HepG2 (cell line): ENCODE results near the gene STK10. TPM values are rescaled to one million over a fixed set of nuclear protein-coding genes. Genes with fewer than 3 reads are reported as not detected.

Source experiments
- ATAC-seq: fragments of 200-7000 bp; cut with Tn5 transposase; 3 replicates; pipeline ENCODE4 v1.9.1; 2020; ENCODE audit warnings: mild to moderate bottlenecking, moderate library complexity
- BruUV-seq: library from RNA; stranded (reverse); fragments of 400-500 nt; replicated peaks from 2 replicates; lab custom pipeline; 2021; lab: Mats Ljungman, UMichigan
- CTCF ChIA-PET: fragments of 300-600 bp; formaldehyde crosslinking; extraction: SDS; loops from one replicate; lab custom pipeline; 2021; ENCODE audit warnings: low total read pairs, inconsistent platforms, low intra/inter-chr PET ratio; lab: Yijun Ruan, JAX
- POLR2A ChIA-PET: fragments of 350-600 bp; sonication (Branson Sonifier 250); formaldehyde crosslinking; loops from one replicate; lab custom pipeline; 2020; ENCODE audit warnings: antibody characterized with exemption, inconsistent platforms; lab: Yijun Ruan, JAX
- DNase-seq: peaks from one replicate; pipeline ENCODE4 v3.0.0-alpha.2; 2015; ENCODE audit warnings: low spot score
- FAIRE-seq: peaks from 3 replicates; lab custom pipeline; 2011; peaks lifted over from hg19 to GRCh38; lab: Jason Lieb, UNC
- H2AFZ ChIP-seq: one replicate; pipeline ENCODE4 v1.6.1; 2011; ENCODE audit warnings: low read length, inconsistent platforms
- H3K27ac ChIP-seq: fragments of 300-600 bp; 3 replicates; pipeline ENCODE4 v1.8.0; 2011; ENCODE audit warnings: mixed run types, mild to moderate bottlenecking, mixed read lengths, low read length, inconsistent platforms; ENCODE audit not compliant: insufficient read depth; ENCODE audit errors: extremely low read length
- H3K27me3 ChIP-seq, 2 experiments: fragments of 200-600 bp in 1 of 2; 2 replicates in 1 of 2; 3 replicates in 1 of 2; pipeline versions ENCODE4 v1.6.0 to v1.8.0; 2011; ENCODE audit warnings: low read length in 2 of 2, mild to moderate bottlenecking in 2 of 2, moderate library complexity in 2 of 2, inconsistent platforms in 1 of 2; ENCODE audit not compliant: insufficient read depth in 2 of 2, control insufficient read depth in 1 of 2
- H3K36me3 ChIP-seq, 2 experiments: fragments of 200-600 bp in 1 of 2; replicated peaks in 1 of 2; 2 replicates in 1 of 2; 3 replicates in 1 of 2; pipeline versions ENCODE4 v1.5.1 to v1.8.0; 2011; ENCODE audit warnings: low read length in 2 of 2, inconsistent platforms in 1 of 2; ENCODE audit not compliant: insufficient read depth in 2 of 2, control insufficient read depth in 1 of 2
- H3K4me1 ChIP-seq: 2 replicates; pipeline ENCODE4 v1.5.1; 2012; ENCODE audit warnings: low read length, inconsistent platforms; ENCODE audit not compliant: insufficient read depth
- H3K4me2 ChIP-seq: 2 replicates; pipeline ENCODE4 v1.6.0; 2011; ENCODE audit warnings: low read depth, low read length, inconsistent platforms
- H3K4me3 ChIP-seq, 3 experiments: fragments of 200-600 bp in 1 of 3; sonication (generic), shearing (Covaris generic) in 1 of 3; replicated peaks in 1 of 3; 2 replicates each; pipeline ENCODE4 v1.5.1; 2011 to 2016; ENCODE audit warnings: low read length in 3 of 3, inconsistent platforms in 2 of 3, low read depth in 2 of 3, mild to moderate bottlenecking in 2 of 3, control low read depth in 1 of 3, mixed read lengths in 1 of 3; ENCODE audit not compliant: insufficient read depth in 1 of 3
- H3K79me2 ChIP-seq: one replicate; pipeline ENCODE4 v1.6.1; 2011; ENCODE audit warnings: low read length, inconsistent platforms; ENCODE audit not compliant: insufficient read depth
- H3K9ac ChIP-seq: 2 replicates; pipeline ENCODE4 v1.6.0; 2011; ENCODE audit warnings: mild to moderate bottlenecking, low read depth, low read length, inconsistent platforms; ENCODE audit not compliant: insufficient read depth
- H3K9me3 ChIP-seq: 2 replicates; pipeline ENCODE4 v1.5.1; 2012; ENCODE audit warnings: mild to moderate bottlenecking, low read length
- H4K20me1 ChIP-seq: 2 replicates; pipeline ENCODE4 v1.6.0; 2011; ENCODE audit warnings: inconsistent platforms, mild to moderate bottlenecking, low read length, moderate library complexity; ENCODE audit not compliant: insufficient read depth
- ATF1 ChIP-seq: IDR thresholded peaks from 2 replicates; pipeline ENCODE4 v1.6.1; 2016; ENCODE audit warnings: mild to moderate bottlenecking, control low read depth
- ATF5 ChIP-seq: sonication (generic); formaldehyde crosslinking; IDR thresholded peaks from 2 replicates; pipeline ENCODE4 v1.4.0; 2020; ENCODE audit warnings: mild to moderate bottlenecking, low read depth, missing genetic modification reagents
- CENPX ChIP-seq: sonication (generic); formaldehyde crosslinking; IDR thresholded peaks from 2 replicates; pipeline ENCODE4 v1.9.0; 2021; ENCODE audit warnings: mild to moderate bottlenecking, missing genetic modification reagents, moderate library complexity
- DPF2 ChIP-seq: sonication (generic); formaldehyde crosslinking; IDR thresholded peaks from 2 replicates; pipeline ENCODE4 v1.4.0; 2020; ENCODE audit warnings: mild to moderate bottlenecking, low read depth, missing genetic modification reagents, borderline replicate concordance
- DRAP1 ChIP-seq: IDR thresholded peaks from 2 replicates; pipeline ENCODE4 v1.6.1; 2016; ENCODE audit warnings: missing genetic modification reagents, missing compliant biosample characterization
- MXD4 ChIP-seq: IDR thresholded peaks from 2 replicates; pipeline ENCODE4 v1.6.1; 2016; ENCODE audit warnings: mild to moderate bottlenecking, missing biosample characterization, missing genetic modification reagents
- NKX3-1 ChIP-seq: sonication (generic); formaldehyde crosslinking; IDR thresholded peaks from 2 replicates; pipeline ENCODE4 v1.5.0; 2020; ENCODE audit warnings: missing genetic modification reagents
- SMAD1 ChIP-seq: sonication (generic); formaldehyde crosslinking; IDR thresholded peaks from 2 replicates; pipeline ENCODE4 v1.4.0; 2020; ENCODE audit warnings: missing genetic modification reagents, low read depth, mild to moderate bottlenecking, borderline replicate concordance
- ZBTB37 ChIP-seq: sonication (generic); formaldehyde crosslinking; IDR thresholded peaks from 2 replicates; pipeline ENCODE4 v1.4.0; 2020; ENCODE audit warnings: mild to moderate bottlenecking, missing genetic modification reagents
- ZMYM3 ChIP-seq: sonication (generic); formaldehyde crosslinking; IDR thresholded peaks from 2 replicates; pipeline ENCODE4 v1.5.1; 2020; ENCODE audit warnings: mild to moderate bottlenecking, missing genetic modification reagents
- ZNF101 ChIP-seq: sonication (generic); formaldehyde crosslinking; IDR thresholded peaks from 2 replicates; pipeline ENCODE4 v1.4.0; 2020; ENCODE audit warnings: mild to moderate bottlenecking, low read depth, missing genetic modification reagents, borderline replicate concordance
- ZNF12 ChIP-seq: sonication (generic); formaldehyde crosslinking; IDR thresholded peaks from 2 replicates; pipeline ENCODE4 v1.5.0; 2020; ENCODE audit warnings: missing genetic modification reagents
- ZNF180 ChIP-seq: sonication (generic); formaldehyde crosslinking; IDR thresholded peaks from 2 replicates; pipeline ENCODE4 v1.4.0; 2020; ENCODE audit warnings: low read depth, missing genetic modification reagents, borderline replicate concordance
- ZNF468 ChIP-seq: sonication (generic); formaldehyde crosslinking; IDR thresholded peaks from 2 replicates; pipeline ENCODE4 v1.8.0; 2022; ENCODE audit warnings: mild to moderate bottlenecking, moderate library complexity, missing genetic modification reagents
- ZNF549 ChIP-seq: sonication (generic); formaldehyde crosslinking; IDR thresholded peaks from 2 replicates; pipeline ENCODE4 v1.5.0; 2020; ENCODE audit warnings: missing genetic modification reagents
- ZNF780A ChIP-seq: sonication (generic); formaldehyde crosslinking; IDR thresholded peaks from 2 replicates; pipeline ENCODE4 v1.8.0; 2022; ENCODE audit warnings: mild to moderate bottlenecking, missing genetic modification reagents, moderate library complexity
- ZSCAN31 ChIP-seq: sonication (generic); formaldehyde crosslinking; IDR thresholded peaks from 2 replicates; pipeline ENCODE4 v1.5.0; 2020; ENCODE audit warnings: low read depth, mild to moderate bottlenecking, missing genetic modification reagents
- WGBS: methylation state at CpG from one replicate; pipeline ENCODE4 v1.1.6; 2017; ENCODE audit warnings: low lambda C conversion rate; 5-methylcytosine and 5-hydroxymethylcytosine counted together
- in situ Hi-C: cut with HindIII; loops from 2 replicates; pipeline ENCODE4 v1.10.0; 2017; ENCODE audit warnings: low pct_unique_long_range_greater_than_20kb; ENCODE audit not compliant: extremely low pct_ligation_motif_present
- intact Hi-C: fragments of 100-400 bp; cut with micrococcal nuclease; formaldehyde crosslinking; loops from one replicate; pipeline ENCODE4 v1.10.0; 2022; ENCODE audit not compliant: unreplicated experiment
- polyA plus RNA-seq, 8 experiments: library from polyadenylated mRNA; depleted of rRNA in 3 of 8; stranded (reverse) in 7 of 8; unstranded in 1 of 8; fragments of >200 nt; fragmentation: Illumina TruSeq in 4 of 8; extraction: Trizol in 4 of 8; gene quantifications; 2 replicates each; pipeline versions ENCODE4 v1.2.1 to v1.2.3, GENCODE V29; 2011 to 2016; ENCODE audit warnings: low read depth in 4 of 8, missing spikeins in 1 of 8, mixed read lengths in 1 of 8; ENCODE audit not compliant: insufficient read depth in 1 of 8
- total RNA-seq, 5 experiments: library from RNA; depleted of rRNA; stranded (reverse); fragments of >200 nt; fragmentation: Illumina TruSeq; extraction: Trizol; gene quantifications; 2 replicates each; pipeline ENCODE4 v1.2.3, GENCODE V29; 2016; ENCODE audit warnings: low read depth in 1 of 5
- TF ChIP-seq, protein P1 (sequence below): sonication (generic); formaldehyde crosslinking; IDR thresholded peaks from 2 replicates; pipeline ENCODE4 v1.8.1; 2022; ENCODE audit warnings: low read depth, mild to moderate bottlenecking, missing genetic modification reagents
- TF ChIP-seq, protein P2 (sequence below): sonication (generic); formaldehyde crosslinking; IDR thresholded peaks from 2 replicates; pipeline ENCODE4 v1.8.1; 2023; ENCODE audit warnings: missing genetic modification reagents, inconsistent platforms, borderline replicate concordance

The STK10 gene
- total and polyA plus RNA-seq, 2 of the 13 experiments (the other 11 are each of a cell fraction or from before 2014, with no cell fraction given), result 7.0 to 7.2 TPM

GRCh38 chr5:172213126-172213525 lies 25.1 kb upstream of the STK10 start (continued):
- TF ChIP-seq ZNF12 (CRISPR knock-in tag), result no peak
- no peak for TF ChIP-seq ATF1 (CRISPR knock-in tag)
- no peak for TF ChIP-seq ZNF180

DNA sequence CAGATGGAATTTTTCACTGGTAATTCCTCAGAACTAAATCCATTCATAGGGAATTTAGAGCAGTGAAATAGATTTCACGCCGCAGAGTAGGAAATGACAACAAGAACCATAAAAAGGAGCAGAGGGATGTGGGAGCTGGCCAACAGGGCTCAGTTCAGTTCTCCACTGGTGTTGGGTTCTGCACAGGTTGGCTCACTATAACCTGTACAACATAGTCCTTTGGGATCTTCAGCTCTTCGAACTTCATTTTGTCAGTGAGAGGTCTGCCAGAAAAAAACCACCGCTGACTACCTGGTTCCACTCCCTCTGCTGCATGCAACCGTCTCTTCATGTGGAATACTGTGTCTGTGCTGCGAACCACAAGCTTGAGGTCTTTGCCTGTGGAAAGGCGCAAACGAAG lies 23.7 kb upstream of the STK10 start:
- ATAC-seq (no peak), DNase-seq (no peak), FAIRE-seq (no peak)
- Histone ChIP-seq H3K27me3 (no peaks in the 10 kb centered on the region), H3K79me2 (peaks cover 8% of the 10 kb centered on the region), H3K36me3 (peaks cover 7 to 35% of the 10 kb centered on the region in 2 experiments), H4K20me1 (no peaks in the 10 kb centered on the region), H3K4me1 (no peaks in the 10 kb centered on the region), H3K27ac (no peak overlapping the region), H2AFZ (no peak overlapping the region), H3K9ac (no peak overlapping the region), H3K4me3 (no peak overlapping the region), H3K9me3 (no peaks in the 10 kb centered on the region), H3K4me2 (no peak overlapping the region)
- intact Hi-C loops, result no loop called here
- POLR2A ChIA-PET, result no interaction called here
- 94% methylated on average over 8 of the region's 8 CpGs for WGBS
- in situ Hi-C loops, result no loop called here
- CTCF ChIA-PET, result no interaction called here
- no TSS peak for BruUV-seq
- TF ChIP-seq SMAD1 (CRISPR knock-in tag) (no peak), CENPX (CRISPR knock-in tag) (no peak), NKX3-1 (CRISPR knock-in tag) (no peak), ZNF780A (CRISPR knock-in tag) (no peak), ZNF101 (CRISPR knock-in tag) (no peak), MXD4 (no peak), ZMYM3 (CRISPR knock-in tag) (no peak), DRAP1 (CRISPR knock-in tag) (no peak), ZNF549 (CRISPR knock-in tag) (no peak), ZNF468 (CRISPR knock-in tag) (no peak), ATF5 (CRISPR knock-in tag) (no peak), ZSCAN31 (CRISPR knock-in tag) (no peak), ZBTB37 (no peak), DPF2 (CRISPR knock-in tag) (no peak)
- TF ChIP-seq, protein P1, sequence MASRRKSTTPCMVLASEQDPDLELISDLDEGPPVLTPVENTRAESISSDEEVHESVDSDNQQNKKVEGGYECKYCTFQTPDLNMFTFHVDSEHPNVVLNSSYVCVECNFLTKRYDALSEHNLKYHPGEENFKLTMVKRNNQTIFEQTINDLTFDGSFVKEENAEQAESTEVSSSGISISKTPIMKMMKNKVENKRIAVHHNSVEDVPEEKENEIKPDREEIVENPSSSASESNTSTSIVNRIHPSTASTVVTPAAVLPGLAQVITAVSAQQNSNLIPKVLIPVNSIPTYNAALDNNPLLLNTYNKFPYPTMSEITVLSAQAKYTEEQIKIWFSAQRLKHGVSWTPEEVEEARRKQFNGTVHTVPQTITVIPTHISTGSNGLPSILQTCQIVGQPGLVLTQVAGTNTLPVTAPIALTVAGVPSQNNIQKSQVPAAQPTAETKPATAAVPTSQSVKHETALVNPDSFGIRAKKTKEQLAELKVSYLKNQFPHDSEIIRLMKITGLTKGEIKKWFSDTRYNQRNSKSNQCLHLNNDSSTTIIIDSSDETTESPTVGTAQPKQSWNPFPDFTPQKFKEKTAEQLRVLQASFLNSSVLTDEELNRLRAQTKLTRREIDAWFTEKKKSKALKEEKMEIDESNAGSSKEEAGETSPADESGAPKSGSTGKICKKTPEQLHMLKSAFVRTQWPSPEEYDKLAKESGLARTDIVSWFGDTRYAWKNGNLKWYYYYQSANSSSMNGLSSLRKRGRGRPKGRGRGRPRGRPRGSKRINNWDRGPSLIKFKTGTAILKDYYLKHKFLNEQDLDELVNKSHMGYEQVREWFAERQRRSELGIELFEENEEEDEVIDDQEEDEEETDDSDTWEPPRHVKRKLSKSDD (CRISPR knock-in tag), result no peak
- TF ChIP-seq, protein P2, sequence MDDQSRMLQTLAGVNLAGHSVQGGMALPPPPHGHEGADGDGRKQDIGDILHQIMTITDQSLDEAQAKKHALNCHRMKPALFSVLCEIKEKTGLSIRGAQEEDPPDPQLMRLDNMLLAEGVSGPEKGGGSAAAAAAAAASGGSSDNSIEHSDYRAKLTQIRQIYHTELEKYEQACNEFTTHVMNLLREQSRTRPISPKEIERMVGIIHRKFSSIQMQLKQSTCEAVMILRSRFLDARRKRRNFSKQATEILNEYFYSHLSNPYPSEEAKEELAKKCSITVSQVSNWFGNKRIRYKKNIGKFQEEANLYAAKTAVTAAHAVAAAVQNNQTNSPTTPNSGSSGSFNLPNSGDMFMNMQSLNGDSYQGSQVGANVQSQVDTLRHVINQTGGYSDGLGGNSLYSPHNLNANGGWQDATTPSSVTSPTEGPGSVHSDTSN (CRISPR knock-in tag), result no peak
